NCI-H524 (cell line): ENCODE data around the gene EPB41L5.
"Not testable (repeated sequence)": the region's sequence is repeated elsewhere in the genome, so short reads cannot be mapped to it uniquely, and the experiment has no call there.

Source experiments
- DNase-seq, 2 experiments: peaks; one replicate each; lab custom pipeline; 2025; lab: John Stamatoyannopoulos, UW

EPB41L5 gene

GRCh38 chr2:120012771-120013596, at the start of gene EPB41L5:
EPB41L5 (plus strand) TSS chr2:120013077; CDS start chr2:120019085, 6,008 bp downstream.
- DNase-seq, result peak; percentile 93 to 95

GRCh38 chr2:119981896-119982295, 31.0 kb upstream of the EPB41L5 start:
- DNase-seq, result no peak

DNA sequence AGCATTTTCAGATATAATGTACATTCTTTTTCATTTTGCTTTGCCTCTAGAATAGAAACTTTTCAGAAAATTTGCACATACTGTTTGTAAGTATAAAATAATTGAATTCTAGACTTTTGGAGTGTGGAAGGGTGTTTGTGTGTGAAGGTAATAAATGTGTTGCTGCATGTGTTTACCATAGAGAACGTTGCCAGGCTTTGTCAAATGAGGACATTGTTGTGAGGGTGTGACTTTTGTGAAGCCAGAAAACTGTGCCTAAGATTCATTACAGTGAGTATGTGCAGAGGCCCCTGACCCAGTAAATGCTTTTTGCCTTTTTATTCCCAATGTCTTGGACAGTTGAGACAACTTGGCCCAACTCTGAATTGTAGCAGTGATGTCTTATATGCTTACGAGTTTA, 30.4 kb upstream of the EPB41L5 start:
- no peak for DNase-seq

DNA sequence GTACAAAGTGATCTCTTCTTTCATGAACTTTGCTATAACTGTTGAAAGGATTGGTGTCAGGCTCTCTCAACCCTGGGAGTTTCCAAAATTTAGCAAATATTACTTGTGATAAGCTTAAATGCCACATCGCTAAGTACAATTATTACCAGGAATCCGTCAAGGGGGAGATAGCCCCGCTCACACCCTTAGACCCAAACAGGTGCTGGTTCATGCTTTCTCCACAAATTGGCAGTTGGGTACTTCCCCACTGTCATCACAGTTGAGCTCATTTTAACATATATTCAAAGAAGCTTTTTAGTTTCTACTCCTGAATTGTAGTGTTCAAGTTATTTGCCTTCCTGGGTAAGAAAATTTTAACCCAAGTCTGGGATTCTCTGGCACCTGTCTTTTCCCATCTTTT, 29.8 kb upstream of the EPB41L5 start:
- no peak for DNase-seq

- DNase-seq, result no peak
Measured at GRCh38 chr2:119996148-119996547, 16.7 kb upstream of the EPB41L5 start.

- DNase-seq, result not testable (repeated sequence)
Measured at GRCh38 chr2:119996896-119997891, 15.7 kb upstream of the EPB41L5 start.

DNA sequence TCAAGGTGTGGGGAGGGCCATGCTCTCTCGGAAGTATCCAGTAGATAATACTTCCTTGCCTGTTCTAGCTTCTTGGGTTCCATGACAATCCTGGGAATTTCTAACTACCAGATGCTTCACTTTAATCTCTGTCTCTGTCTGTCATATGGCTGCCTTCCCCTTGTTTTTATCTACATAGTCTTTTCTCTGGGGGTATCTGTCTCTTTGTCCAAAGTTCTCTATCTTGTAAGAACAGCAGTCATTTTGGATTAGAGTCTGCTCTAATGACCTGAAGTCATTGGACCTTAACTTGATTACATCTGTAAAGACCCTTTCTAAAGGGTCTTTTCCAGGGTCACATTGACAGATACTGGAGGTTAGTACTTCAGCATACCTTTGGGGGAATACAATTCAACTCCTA, 11.4 kb upstream of the EPB41L5 start:
- DNase-seq, result no peak

DNA sequence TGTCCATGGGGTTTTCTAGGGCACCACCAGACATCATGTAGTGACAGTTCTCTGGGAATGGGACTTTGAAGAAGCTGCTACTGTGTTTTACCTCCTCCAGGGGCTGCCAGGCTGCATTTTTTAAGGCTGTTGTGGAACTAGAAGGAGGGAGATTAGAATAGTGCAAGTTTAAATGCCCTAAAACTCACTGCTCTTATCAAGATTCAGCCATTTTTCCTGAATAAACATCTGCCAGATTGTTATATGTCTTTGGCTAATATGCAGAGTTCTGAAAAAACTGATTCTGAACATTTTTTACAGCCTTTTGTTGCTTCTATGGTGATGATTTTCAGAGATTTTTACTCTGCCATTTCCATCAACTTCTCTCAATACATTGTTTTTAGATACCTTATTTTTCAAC, 8.6 kb upstream of the EPB41L5 start:
- DNase-seq, result no peak

- DNase-seq, result no peak
Measured at GRCh38 chr2:120005834-120006521, 6.9 kb upstream of the EPB41L5 start.

- DNase-seq, result no peak
Measured at GRCh38 chr2:120007851-120008250, 5.0 kb upstream of the EPB41L5 start.

GRCh38 chr2:120012363-120012762, 514 bp upstream of the EPB41L5 start:
- no peak for DNase-seq

GRCh38 chr2:120013597-120014223, 833 bp downstream of the EPB41L5 start:
- DNase-seq, result peak in 1 of 2 experiments; percentile 38

- peak; percentile 44 to 71 for DNase-seq
Measured at GRCh38 chr2:120014226-120014980, 1.5 kb downstream of the EPB41L5 start.

DNA sequence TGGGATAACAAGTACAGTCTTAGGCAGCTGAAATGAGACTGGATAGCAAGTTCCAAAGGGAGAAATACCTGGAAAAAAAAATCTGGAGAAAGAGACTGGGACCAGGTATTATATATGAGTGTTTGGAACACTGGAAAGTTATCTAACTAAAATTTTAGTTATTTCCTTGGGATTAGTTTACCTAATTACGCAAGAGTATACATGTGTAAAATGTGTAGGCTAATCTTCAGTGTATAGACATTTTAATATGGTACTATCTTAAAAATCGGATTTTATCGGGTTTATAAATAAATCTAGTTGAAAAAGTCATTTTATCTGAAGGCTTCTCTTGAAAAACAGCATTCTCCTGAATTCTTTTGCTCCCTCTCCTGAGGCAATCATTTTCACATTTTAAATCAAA, 3.9 kb downstream of the EPB41L5 start:
- no peak for DNase-seq

GRCh38 chr2:120017201-120017600, 4.3 kb downstream of the EPB41L5 start:
- no peak for DNase-seq

GRCh38 chr2:120018549-120018948, 5.7 kb downstream of the EPB41L5 start:
- no peak for DNase-seq

GRCh38 chr2:120020554-120020953, 7.7 kb downstream of the EPB41L5 start:
- no peak for DNase-seq

DNA sequence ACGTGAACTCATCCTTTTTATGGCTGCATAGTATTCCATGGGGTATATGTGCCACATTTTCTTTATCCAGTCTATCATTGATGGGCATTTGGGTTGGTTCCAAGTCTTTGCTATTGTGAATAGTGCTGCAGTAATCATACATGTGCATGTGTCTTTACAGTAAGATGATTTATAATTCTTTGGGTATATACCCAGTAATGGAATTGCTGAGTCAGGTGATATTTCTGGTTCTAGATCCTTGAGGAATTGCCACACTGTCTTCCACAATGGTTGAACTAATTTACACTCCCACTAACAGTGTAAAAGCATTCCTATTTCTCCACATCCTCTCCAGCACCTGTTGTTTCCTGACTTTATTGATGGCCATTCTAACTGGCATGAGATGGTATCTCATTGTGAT, 9.6 kb downstream of the EPB41L5 start:
- DNase-seq, result not testable (repeated sequence)

GRCh38 chr2:120026890-120027289, 14.0 kb downstream of the EPB41L5 start:
- DNase-seq, result no peak

- no peak for DNase-seq
Measured at GRCh38 chr2:120028795-120029194, 15.9 kb downstream of the EPB41L5 start.
